ENCODE results near the gene ZBTB7B.
A peak's percentile ranks its signal among the peaks of the same experiment; 100 is the strongest.

Gene ZBTB7B

DNA sequence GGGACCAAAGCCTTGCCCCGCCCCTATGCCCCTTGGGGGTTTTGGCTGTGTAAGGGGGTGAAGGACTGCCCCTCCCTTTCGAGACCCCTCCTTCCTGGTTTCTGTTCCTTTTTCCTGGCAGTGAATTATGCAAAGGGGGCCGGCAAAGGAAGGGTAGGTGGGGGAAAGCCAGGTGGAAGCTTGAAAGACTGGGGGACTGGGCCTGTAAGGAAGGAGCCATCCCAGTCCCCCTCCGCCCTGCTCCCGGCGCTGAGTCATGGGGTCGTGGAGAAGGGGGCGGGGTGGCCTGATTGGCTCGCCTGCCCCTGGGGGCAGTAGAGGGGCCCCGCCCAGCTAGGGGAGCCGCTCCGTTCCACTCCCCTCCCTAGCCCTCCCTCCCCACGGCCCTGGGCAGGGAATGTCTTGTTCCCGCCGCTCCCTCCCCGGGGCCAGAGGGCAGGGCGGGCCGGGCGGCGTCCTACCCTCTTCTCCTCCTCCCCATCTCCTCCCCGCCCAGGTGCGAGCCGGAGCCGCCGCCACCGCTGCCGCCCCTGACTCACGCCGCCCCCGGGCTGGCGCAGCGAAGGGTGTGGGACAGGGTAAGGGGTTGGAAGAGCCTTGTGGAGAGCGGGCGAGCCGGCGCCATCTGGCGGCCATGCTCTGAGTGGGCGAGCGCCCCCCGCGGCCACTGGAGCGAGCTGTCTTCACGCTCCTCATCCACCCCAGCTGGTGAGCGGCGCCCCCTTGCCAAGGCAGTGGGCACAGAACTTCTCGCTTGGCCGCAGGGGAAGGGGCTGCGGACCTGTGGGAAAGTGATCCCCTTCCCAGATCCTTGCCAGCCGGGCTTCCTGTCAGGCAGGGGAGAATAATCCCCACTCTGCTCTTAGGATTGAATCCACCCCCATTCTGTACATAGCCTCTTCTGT is 14.7 kb downstream of the ZBTB7B start:
- DNase-seq (ENCODE audit: low spot score) = peak; percentile 92

- DNase-seq (ENCODE audit: low spot score) = no peak
These were observed 15.3 kb downstream of the ZBTB7B start for GRCh38 chr1:155017946-155018316.

DNA sequence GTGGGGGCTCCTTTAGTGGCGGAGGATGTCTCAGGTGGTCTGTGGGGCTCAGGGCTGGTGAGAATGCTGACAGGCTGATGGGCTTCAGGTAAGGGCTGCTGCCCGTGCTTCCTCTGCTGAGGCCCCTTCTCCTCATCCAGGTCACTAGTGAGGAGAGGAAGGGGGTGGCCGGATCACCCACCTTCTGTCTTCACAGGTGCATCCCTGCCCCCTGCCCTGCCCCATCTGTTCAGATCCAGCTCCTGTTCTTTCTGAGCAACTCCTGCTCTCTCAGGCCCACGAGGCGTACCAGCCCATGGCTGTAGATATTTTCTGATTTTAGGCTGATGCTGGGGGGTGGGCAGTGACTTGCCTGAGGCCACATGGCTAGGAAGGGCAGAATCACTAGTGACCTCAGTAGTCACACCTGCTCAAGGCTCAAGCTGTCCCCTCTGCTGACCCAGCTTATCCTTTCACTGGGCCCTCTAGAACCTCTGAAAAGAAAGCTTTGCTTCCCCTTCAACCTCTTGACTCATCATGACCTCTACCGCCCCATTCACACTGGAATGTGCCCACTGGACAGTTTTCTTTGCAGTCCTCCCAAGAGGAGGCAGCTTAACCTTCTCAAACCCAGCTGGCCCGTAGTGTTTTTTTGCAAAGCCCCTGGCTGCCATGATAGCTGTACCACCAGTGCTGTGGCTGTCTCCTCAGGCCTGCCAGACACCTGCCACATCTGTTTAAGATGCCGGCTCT is 16.2 kb downstream of the ZBTB7B start:
- DNase-seq (ENCODE audit: low spot score) = no peak

DNA sequence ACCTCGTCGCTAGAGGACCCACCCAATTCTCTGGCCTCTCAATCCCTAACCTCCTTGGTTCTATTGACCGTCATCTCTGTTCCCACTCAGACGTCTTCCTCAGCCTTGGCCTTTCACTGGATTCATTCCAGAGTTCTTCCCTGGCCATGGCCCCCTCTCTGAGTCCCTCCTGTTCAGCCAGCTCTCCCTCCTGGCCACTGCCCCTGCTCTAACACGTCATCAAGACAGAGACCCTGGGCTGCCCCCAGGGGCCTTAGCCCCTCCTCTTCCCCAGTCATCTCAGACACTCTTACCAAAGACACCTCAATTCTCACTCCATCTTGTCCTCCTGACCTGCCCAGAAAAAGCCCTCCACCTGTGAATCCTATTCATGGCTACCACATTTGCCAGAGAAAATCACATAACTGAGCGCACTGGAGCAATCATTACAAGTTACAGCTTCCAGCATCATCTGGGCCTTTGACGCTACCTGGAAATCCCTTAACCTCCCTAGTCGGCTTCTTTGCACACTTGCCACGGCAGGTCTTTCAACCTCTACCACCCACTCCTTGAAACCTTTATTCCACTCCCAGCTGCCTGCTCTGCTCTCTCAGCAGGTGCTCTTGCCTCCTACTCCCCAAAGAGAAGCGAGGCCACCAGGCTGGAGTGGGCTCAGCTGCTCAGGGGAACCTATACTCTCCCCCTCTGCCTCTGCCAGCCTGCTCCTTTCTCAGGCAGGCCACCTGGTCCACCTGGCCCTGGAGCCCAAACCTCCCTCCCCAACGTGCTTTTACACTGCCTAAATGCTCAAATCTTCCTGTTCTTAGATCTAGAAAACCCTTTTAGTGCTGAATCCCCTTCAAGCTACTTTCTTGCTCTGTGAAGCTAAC is 17.0 kb downstream of the ZBTB7B start:
- DNase-seq (ENCODE audit: low spot score) = no peak

- DNase-seq (ENCODE audit: low spot score) = no peak
These were observed 19.7 kb downstream of the ZBTB7B start for GRCh38 chr1:155022136-155022926.

GRCh38 chr1:155022927-155023236 is 20.3 kb downstream of the ZBTB7B start:
- DNase-seq (ENCODE audit: low spot score) = no peak

DNA sequence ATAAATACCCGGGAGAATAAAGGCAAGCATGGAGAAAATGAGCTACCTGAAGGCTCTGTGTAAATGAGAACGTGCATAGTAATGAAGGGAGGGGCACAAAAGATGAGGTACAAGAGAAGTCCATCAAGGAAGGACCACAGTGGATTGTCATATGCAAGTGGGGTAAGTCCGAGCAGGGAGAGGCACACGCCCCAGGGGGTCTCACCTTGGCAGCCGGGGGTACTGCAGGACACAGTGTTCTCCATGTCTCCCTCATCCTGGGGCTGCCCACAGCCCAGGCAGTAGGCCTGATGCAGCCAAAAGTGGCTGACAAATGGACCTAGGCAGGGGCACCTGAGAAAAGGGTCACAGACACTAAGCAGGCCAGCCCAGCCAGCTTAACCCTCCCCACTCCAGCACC is 21.0 kb downstream of the ZBTB7B start:
- no peak for DNase-seq (ENCODE audit: low spot score)

DNA sequence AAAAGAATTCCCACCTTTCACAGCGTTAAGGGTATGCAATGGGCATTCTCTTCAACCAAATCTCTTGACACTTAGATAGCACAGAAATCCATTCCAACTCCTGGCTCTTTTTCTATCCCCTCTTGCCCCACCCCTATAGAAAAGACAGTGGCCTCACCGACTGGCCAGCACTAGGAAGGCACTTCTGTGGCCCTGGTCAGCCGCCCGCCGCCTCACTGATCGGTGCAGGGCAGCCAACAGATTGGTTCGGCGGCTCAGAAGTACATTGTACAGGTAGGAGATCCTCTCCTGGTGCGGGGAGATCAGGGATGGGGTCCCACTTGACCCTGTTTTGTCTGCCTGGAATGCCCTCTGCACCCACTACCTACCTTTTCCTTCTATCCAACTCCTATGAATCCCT is 21.7 kb downstream of the ZBTB7B start:
- DNase-seq (ENCODE audit: low spot score) = no peak

DNA sequence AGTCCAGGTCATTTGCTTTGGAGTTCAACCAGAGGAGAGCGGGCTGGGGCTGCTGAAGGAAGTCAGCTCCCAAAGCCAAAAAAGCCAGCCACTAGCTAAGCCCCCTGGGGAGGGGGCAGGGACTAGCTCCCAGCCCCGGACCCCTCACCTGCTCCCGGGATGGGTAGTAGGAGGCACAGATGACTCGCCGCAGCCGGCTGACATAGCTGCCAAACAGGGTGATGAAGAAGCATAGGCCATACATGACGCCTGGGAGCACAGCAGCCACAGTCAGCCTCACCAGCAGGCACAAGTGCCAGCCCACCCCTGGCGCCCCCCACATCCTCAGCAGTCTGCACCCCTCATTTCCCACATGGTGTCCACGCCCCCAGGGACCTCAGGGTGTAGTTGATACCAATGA is 23.6 kb downstream of the ZBTB7B start:
- no peak for DNase-seq (ENCODE audit: low spot score)

DNA sequence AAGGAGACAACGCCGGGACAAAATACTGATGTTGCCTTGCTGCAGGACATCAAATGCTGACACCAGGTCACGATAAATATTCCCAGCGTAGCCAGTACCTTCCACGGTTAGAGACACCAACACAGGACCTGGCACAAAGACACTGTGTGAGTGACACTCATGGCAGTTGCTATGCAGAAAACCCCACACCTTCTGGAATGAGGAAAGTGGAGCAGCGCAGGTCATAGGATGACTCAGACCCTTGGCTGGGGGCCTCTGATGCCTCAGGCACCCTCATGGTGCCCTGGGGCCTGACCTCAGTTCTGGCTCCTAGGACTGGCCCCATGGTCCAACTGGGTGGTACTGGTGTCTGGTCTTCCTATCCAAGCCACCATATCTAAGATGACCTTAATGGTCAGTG is 24.0 kb downstream of the ZBTB7B start:
- DNase-seq (ENCODE audit: low spot score) = no peak

DNA sequence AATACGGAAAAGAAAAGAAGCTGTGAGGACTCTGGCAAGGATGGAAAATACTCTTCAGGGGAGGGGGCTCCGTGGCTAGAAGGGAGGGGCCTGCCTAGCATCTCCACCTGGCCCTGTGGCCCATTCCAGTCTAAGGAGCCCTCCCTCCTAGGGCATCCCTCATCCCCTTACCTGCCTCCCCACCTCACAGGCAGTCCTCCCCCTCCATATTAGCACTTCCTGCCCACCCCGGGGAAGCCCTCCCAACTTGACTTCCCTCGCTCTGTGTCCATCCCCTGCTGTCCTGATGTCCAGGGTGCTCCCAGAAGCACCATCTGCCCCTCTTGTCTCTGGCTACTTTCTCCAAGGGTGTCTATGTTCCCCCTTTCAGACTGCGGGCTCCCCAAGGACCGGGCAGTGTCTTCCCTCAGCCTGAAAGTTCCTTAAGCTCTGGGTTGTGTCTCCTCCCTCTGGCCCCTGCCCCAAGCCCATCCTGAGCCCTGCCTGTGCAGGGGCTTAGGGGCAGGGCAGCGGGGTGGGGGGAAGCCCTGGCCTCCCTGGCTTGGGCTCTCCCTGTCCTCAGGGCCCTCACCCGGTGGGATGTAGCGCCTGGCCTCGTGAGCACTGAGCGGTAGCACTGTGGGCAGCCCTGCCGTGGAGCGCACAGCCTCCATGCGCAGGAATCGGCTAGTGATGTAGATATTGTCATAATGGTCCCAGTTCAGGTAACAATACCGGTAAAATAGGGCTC is 27.1 kb downstream of the ZBTB7B start:
- no peak for DNase-seq (ENCODE audit: low spot score)

DNA sequence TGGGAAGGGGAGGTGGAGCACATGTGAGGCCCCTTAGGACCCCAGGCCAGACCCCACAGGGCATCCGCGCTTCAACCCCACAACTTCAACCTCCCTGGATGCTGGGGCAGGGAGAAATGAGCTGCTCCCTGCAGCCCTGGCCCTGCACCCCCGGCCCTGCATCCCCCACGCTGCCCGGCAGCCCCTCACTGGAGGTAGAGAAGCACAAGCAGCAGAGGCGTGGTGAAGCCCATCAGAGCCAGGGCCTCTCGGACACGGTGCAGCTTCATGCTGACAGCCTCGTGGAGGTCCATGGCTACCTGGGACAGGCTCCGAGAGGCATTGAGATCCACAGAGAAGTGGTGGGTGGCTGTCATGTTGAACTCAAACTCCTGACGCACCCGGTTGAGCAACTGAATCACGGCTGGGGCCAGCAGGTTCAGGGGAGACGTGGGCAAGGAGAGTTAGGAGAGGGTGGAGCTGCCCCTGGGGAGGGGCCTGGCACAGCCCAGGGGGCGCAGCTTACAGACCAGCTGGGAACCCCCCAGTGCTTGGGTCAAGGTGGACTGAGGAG is 27.7 kb downstream of the ZBTB7B start:
- DNase-seq (ENCODE audit: low spot score) = no peak

DNA sequence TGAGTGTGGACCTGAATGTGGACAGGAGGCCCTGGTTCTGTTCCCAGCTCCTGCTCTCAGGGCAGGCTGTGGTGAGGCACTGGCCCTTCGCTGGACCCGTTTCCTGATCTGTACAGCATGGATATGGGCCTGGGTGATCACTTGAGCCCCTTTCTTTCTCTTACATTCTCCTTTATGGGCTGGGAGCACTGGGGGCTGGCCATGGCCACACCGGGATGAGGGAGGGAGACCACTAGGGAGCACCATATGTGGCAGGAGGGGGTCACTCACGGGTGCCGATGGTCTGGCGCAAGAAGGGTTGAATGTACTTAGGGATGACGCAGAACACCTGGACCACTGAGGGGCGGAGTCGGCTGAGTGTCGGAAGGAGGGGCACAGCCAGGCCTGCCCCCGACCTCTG is 28.3 kb downstream of the ZBTB7B start:
- DNase-seq (ENCODE audit: low spot score) = no peak

DNA sequence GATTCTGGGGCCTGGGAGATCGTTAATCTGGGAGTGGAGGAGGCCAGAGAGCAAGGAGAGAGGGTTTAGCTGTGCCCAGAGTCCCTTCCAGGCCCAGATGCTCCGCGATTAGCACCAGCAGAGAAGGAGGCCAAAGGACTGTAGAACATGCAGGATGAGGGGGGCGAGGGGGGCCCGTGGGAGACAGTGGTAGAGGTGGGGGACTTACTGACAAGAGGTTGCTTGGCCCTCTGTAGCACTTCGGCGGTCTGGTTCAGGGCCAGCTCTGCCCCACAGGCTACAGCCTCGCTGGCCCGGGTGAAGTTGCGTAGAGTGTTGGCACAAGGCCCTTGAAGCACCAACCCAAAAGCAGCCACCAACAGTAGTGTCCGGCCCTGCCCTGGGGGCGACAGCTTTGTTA is 30.3 kb downstream of the ZBTB7B start:
- DNase-seq (ENCODE audit: low spot score) = no peak

- DNase-seq (ENCODE audit: low spot score) = no peak
These were observed 30.9 kb downstream of the ZBTB7B start, which contains the start of the genes DCST1 and DCST2 for GRCh38 chr1:155033524-155033923. Gene DCST1 (plus strand): TSS chr1:155033824. CDS start chr1:155034037, 213 bp downstream. Gene DCST2 (minus strand): TSS chr1:155033781. CDS start chr1:155033701, 80 bp downstream.

GRCh38 chr1:155034318-155035208 is 32.0 kb downstream of the ZBTB7B start:
- DNase-seq (ENCODE audit: low spot score) = no peak

- no peak for DNase-seq (ENCODE audit: low spot score)
These were observed 33.3 kb downstream of the ZBTB7B start for GRCh38 chr1:155035936-155036335.

DNA sequence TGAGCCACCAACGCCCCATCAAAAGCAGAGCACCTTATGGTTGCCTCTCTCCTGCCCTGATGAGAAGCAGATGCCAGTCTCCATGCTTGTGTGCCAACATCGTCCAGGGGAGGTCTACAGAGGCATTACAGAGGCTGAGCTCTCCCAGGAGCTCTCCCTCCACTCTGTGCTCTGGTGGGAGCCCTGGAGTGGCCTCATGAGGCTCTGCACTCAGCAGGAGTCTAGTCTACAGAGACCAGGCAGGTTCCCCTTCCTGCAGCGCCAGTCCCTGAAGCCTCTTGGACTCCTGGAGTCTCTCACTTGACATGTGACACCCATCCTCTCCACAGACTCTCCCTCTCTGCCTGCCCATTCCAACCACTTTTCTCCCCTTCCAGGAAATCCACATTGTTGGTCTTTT is 34.4 kb downstream of the ZBTB7B start:
- DNase-seq (ENCODE audit: low spot score) = no peak

- no peak for DNase-seq (ENCODE audit: low spot score)
These were observed 35.3 kb downstream of the ZBTB7B start for GRCh38 chr1:155037851-155038441.
